ENCODE results near the gene COL1A1. TPM values are rescaled to one million over a fixed set of nuclear protein-coding genes. Genes with fewer than 3 reads are reported as not detected.
A peak's percentile ranks its signal among the peaks of the same experiment; 100 is the strongest.

The COL1A1 gene
- total and polyA plus RNA-seq, 2 of the 13 experiments (the other 11 are each of a cell fraction or from before 2014, with no cell fraction given) = 0.05 TPM; not detected in 1

- TF ChIP-seq ZGPAT (CRISPR knock-in tag; IDR thresholded peaks at IDR 0.05) = 0 out of 2 replicates have a peak, but pooled peaks have one; percentile 47
- peak; percentile 65; the same call in 1 of the 2 replicates for TF ChIP-seq KDM2A (CRISPR knock-in tag; IDR thresholded peaks at IDR 0.05; ENCODE audit: borderline replicate concordance, low read depth)
- no peak for TF ChIP-seq ZSCAN25 (CRISPR knock-in tag; IDR thresholded peaks at IDR 0.05)
- 0 out of 4 replicates have a peak, but pooled peaks of 1 of the 2 experiments have one; percentile 5 for TF ChIP-seq POLR2A (IDR thresholded peaks at IDR 0.05; ENCODE audit: insufficient read depth in 1 of 2, low read depth in 2 of 2, low read length in 2 of 2)
- TF ChIP-seq CAMTA2 (CRISPR knock-in tag; IDR thresholded peaks at IDR 0.05; ENCODE audit: borderline replicate concordance) = 0 out of 2 replicates have a peak, but pooled peaks have one; percentile 60
- TF ChIP-seq KDM1A (CRISPR knock-in tag; IDR thresholded peaks at IDR 0.05) = peak; percentile 50
- TF ChIP-seq MEIS2 (CRISPR knock-in tag; IDR thresholded peaks at IDR 0.05) = peak; percentile 55; the same call in 1 of the 2 replicates
- TF ChIP-seq, protein P1, sequence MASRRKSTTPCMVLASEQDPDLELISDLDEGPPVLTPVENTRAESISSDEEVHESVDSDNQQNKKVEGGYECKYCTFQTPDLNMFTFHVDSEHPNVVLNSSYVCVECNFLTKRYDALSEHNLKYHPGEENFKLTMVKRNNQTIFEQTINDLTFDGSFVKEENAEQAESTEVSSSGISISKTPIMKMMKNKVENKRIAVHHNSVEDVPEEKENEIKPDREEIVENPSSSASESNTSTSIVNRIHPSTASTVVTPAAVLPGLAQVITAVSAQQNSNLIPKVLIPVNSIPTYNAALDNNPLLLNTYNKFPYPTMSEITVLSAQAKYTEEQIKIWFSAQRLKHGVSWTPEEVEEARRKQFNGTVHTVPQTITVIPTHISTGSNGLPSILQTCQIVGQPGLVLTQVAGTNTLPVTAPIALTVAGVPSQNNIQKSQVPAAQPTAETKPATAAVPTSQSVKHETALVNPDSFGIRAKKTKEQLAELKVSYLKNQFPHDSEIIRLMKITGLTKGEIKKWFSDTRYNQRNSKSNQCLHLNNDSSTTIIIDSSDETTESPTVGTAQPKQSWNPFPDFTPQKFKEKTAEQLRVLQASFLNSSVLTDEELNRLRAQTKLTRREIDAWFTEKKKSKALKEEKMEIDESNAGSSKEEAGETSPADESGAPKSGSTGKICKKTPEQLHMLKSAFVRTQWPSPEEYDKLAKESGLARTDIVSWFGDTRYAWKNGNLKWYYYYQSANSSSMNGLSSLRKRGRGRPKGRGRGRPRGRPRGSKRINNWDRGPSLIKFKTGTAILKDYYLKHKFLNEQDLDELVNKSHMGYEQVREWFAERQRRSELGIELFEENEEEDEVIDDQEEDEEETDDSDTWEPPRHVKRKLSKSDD (CRISPR knock-in tag; IDR thresholded peaks at IDR 0.05; ENCODE audit: low read depth) = 0 out of 2 replicates have a peak, but pooled peaks have one; percentile 57
- TF ChIP-seq ISX (CRISPR knock-in tag; conservative IDR thresholded peaks at IDR 0.05) = no peak
- TF ChIP-seq PAF1 (CRISPR knock-in tag; IDR thresholded peaks at IDR 0.05) = no peak
- peak; percentile 96 for TF ChIP-seq ZMYM3 (CRISPR knock-in tag; IDR thresholded peaks at IDR 0.05)
- TF ChIP-seq ZNF34 (CRISPR knock-in tag; IDR thresholded peaks at IDR 0.05; ENCODE audit: borderline replicate concordance) = 0 out of 2 replicates have a peak, but pooled peaks have one; percentile 17
- no peak for TF ChIP-seq NONO (IDR thresholded peaks at IDR 0.05)
- TF ChIP-seq NONO (CRISPR knock-in tag; conservative IDR thresholded peaks at IDR 0.05) = 0 out of 2 replicates have a peak, but pooled peaks have one; percentile 43
- TF ChIP-seq HDAC1 (CRISPR knock-in tag; IDR thresholded peaks at IDR 0.05) = peak; percentile 39; the same call in 1 of the 2 replicates
- TF ChIP-seq HNRNPL (IDR thresholded peaks at IDR 0.05; ENCODE audit: low read depth, low read length) = 0 out of 2 replicates have a peak, but pooled peaks have one; percentile 52
- TF ChIP-seq ZNF317 (CRISPR knock-in tag; IDR thresholded peaks at IDR 0.05) = 0 out of 2 replicates have a peak, but pooled peaks have one; percentile 51
- TF ChIP-seq THRA (CRISPR knock-in tag; IDR thresholded peaks at IDR 0.05; ENCODE audit: borderline replicate concordance) = 0 out of 2 replicates have a peak, but pooled peaks have one; percentile 21
- TF ChIP-seq, protein P2, sequence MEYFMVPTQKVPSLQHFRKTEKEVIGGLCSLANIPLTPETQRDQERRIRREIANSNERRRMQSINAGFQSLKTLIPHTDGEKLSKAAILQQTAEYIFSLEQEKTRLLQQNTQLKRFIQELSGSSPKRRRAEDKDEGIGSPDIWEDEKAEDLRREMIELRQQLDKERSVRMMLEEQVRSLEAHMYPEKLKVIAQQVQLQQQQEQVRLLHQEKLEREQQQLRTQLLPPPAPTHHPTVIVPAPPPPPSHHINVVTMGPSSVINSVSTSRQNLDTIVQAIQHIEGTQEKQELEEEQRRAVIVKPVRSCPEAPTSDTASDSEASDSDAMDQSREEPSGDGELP (IDR thresholded peaks at IDR 0.05; ENCODE audit: borderline replicate concordance, low read depth) = peak; percentile 39; the same call in 1 of the 2 replicates
- TF ChIP-seq KLF16 (CRISPR knock-in tag; IDR thresholded peaks at IDR 0.05) = 0 out of 4 replicates have a peak, but pooled peaks of 1 of the 2 experiments have one; percentile 49
- TF ChIP-seq ZNF746 (CRISPR knock-in tag; IDR thresholded peaks at IDR 0.05) = no peak
- TF ChIP-seq ZNF772 (CRISPR knock-in tag; IDR thresholded peaks at IDR 0.05) = no peak
- 0 out of 2 replicates have a peak, but pooled peaks have one; percentile 32 for TF ChIP-seq POLR2G (IDR thresholded peaks at IDR 0.05; ENCODE audit: low read depth, low read length)
Observed at GRCh38 chr17:50151041-50151936, 50.1 kb downstream of the COL1A1 start (continued).
